Left kidney (tissue), 2 donors: Measurements from ENCODE around the gene LRMDA. TPM values are rescaled to one million over a fixed set of nuclear protein-coding genes. Genes with fewer than 3 reads are reported as not detected.

Source experiments
- DNase-seq: peaks from one replicate; pipeline ENCODE4 v3.0.0-alpha.2; 2013
- polyA plus RNA-seq: library from polyadenylated mRNA; unstranded; fragments of 120-200 nt; gene quantifications from one replicate; pipeline ENCODE4 v1.2.1, GENCODE V29; 2013; ENCODE audit not compliant: insufficient read length

Gene LRMDA
- polyA plus RNA-seq, 1 donor, result 18.0 TPM

- DNase-seq, result no peak
These were observed 520.7 kb downstream of the LRMDA start for GRCh38 chr10:75952093-75952492.

- no peak for DNase-seq
These were observed 523.1 kb downstream of the LRMDA start for GRCh38 chr10:75954486-75954885.

- no peak for DNase-seq
These were observed 524.6 kb downstream of the LRMDA start for GRCh38 chr10:75955973-75956502.

- DNase-seq, result no peak
These were observed 525.2 kb downstream of the LRMDA start for GRCh38 chr10:75956624-75957023.

GRCh38 chr10:75957314-75958120 lies 526.1 kb downstream of the LRMDA start:
- DNase-seq, result no peak

- no peak for DNase-seq
These were observed 527.8 kb downstream of the LRMDA start for GRCh38 chr10:75959209-75959608.

GRCh38 chr10:75959912-75960311 lies 528.5 kb downstream of the LRMDA start:
- DNase-seq, result no peak

GRCh38 chr10:75962395-75963061 lies 531.1 kb downstream of the LRMDA start:
- no peak for DNase-seq

- DNase-seq, result no peak
These were observed 536.1 kb downstream of the LRMDA start for GRCh38 chr10:75967491-75967890.

- no peak for DNase-seq
These were observed 537.6 kb downstream of the LRMDA start for GRCh38 chr10:75969031-75969430.

GRCh38 chr10:75971402-75972211 lies 540.2 kb downstream of the LRMDA start:
- peak; percentile 61 for DNase-seq

- DNase-seq, result no peak
These were observed 541.3 kb downstream of the LRMDA start for GRCh38 chr10:75972491-75973276.

- no peak for DNase-seq
These were observed 542.7 kb downstream of the LRMDA start for GRCh38 chr10:75974080-75974479.

GRCh38 chr10:75976681-75977080 lies 545.3 kb downstream of the LRMDA start:
- DNase-seq, result no peak

- DNase-seq, result no peak
These were observed 545.7 kb downstream of the LRMDA start for GRCh38 chr10:75977139-75977538.

GRCh38 chr10:75978213-75978612 lies 546.8 kb downstream of the LRMDA start:
- DNase-seq, result no peak

GRCh38 chr10:75980419-75981002 lies 549.1 kb downstream of the LRMDA start:
- DNase-seq, result no peak

- no peak for DNase-seq
These were observed 551.4 kb downstream of the LRMDA start for GRCh38 chr10:75982611-75983369.

GRCh38 chr10:75984067-75984466 lies 552.6 kb downstream of the LRMDA start:
- DNase-seq, result no peak

GRCh38 chr10:75987616-75988015 lies 556.2 kb downstream of the LRMDA start:
- DNase-seq, result no peak
